Measurements from ENCODE around the gene NRM. TPM values are rescaled to one million over a fixed set of nuclear protein-coding genes. Genes with fewer than 3 reads are reported as not detected.

NRM gene
- total RNA-seq, 1 experiment from 2014 or later: 13.6 TPM

DNA sequence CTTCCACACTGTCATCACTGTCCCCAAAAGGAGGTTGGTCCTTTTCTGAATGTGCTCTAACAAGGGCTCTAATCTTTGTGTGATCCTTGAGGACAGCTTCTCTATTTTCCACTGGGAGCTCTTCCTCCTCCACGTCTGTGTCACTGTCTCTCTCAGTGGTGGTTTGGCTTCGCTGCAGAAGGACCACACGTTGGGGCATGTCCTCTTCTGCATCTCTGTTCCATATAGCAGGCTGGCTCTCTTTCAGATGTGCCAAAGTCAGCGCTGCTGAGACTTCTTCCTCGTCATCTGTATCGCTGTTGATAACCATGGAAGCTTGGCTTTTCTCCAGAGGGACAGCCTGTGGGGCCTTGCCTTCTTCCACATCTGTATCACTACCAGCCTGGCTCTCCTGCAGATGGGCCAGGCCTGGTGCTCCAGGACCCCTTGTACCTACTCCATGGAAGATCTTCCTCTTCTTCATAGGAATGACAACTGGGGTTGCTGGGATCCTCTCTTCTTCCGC lies 21.7 kb upstream of the NRM start:
- no peaks in the 10 kb centered on the region for H3K9me3 ChIP-seq (ENCODE audit: control insufficient read depth in 1 of 2, insufficient read depth in 1 of 2, low read depth in 1 of 2, low read length in 2 of 2)
- no TSS peak for BruUV-seq (replicated peaks)
- peaks cover 12% of the 10 kb centered on the region for H3K79me2 ChIP-seq (ENCODE audit: insufficient read depth, low read length)
- peaks cover 8 to 16% of the 10 kb centered on the region in 2 experiments for H3K4me1 ChIP-seq (ENCODE audit: control insufficient read depth in 1 of 2, insufficient read depth in 2 of 2, low read length in 2 of 2)
- no peak overlapping the region for H2AFZ ChIP-seq (ENCODE audit: low read depth, low read length, poor library complexity, severe bottlenecking)
- no peaks in the 10 kb centered on the region for H4K20me1 ChIP-seq (ENCODE audit: insufficient read depth)
- ChIA-PET CTCF (no interaction called here), RAD21 (ENCODE audit: low non-redundant PET in 1 of 2, low total read pairs in 2 of 2, uncharacterized antibody in 2 of 2, unreplicated experiment in 2 of 2) (no interaction called here), POLR2A (no interaction called here)
- no peak overlapping the region for H3K27ac ChIP-seq (ENCODE audit: low read depth, low read length)
- no peak overlapping the region for H3K9ac ChIP-seq (ENCODE audit: low read length)
- intact Hi-C loops (cut with micrococcal nuclease): no loop called here
- H3K36me3 ChIP-seq (ENCODE audit: control insufficient read depth in 1 of 2, insufficient read depth in 2 of 2, low read length in 2 of 2): peaks cover 7 to 21% of the 10 kb centered on the region in 2 experiments; a peak in 2 of 4 replicates
- H3K27me3 ChIP-seq (ENCODE audit: insufficient read depth, low read length): no peaks in the 10 kb centered on the region
- no peak for ATAC-seq
- H3K4me3 ChIP-seq (replicated peaks in 1 of 2; ENCODE audit: low read depth in 1 of 2, low read length in 2 of 2): no peak overlapping the region
- no peaks in the 10 kb centered on the region for H3K9me2 ChIP-seq (ENCODE audit: insufficient read depth)
- no peak for DNase-seq (ENCODE audit: low read depth, low spot score)
- no peak for TF ChIP-seq FOSL1 (IDR thresholded peaks at IDR 0.05; ENCODE audit: low read depth)
- no peak for TF ChIP-seq ZNF274 (IDR thresholded peaks at IDR 0.05; ENCODE audit: low read depth, low read length)
- TF ChIP-seq SRF (IDR thresholded peaks at IDR 0.05; ENCODE audit: low read depth): no peak
- no peak for TF ChIP-seq CBX3 (IDR thresholded peaks at IDR 0.05; ENCODE audit: low read depth)
- TF ChIP-seq, protein P1, sequence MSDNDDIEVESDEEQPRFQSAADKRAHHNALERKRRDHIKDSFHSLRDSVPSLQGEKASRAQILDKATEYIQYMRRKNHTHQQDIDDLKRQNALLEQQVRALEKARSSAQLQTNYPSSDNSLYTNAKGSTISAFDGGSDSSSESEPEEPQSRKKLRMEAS (IDR thresholded peaks at IDR 0.05): no peak
- TF ChIP-seq POLR2AphosphoS5 (IDR thresholded peaks at IDR 0.05; ENCODE audit: low read depth, low read length): no peak
- TF ChIP-seq CEBPB (IDR thresholded peaks at IDR 0.05; ENCODE audit: low read depth): no peak
- TF ChIP-seq EGR1 (IDR thresholded peaks at IDR 0.05; ENCODE audit: low read depth): no peak
- TF ChIP-seq SP1 (IDR thresholded peaks at IDR 0.05; ENCODE audit: low read depth): no peak
- TF ChIP-seq, protein P2, sequence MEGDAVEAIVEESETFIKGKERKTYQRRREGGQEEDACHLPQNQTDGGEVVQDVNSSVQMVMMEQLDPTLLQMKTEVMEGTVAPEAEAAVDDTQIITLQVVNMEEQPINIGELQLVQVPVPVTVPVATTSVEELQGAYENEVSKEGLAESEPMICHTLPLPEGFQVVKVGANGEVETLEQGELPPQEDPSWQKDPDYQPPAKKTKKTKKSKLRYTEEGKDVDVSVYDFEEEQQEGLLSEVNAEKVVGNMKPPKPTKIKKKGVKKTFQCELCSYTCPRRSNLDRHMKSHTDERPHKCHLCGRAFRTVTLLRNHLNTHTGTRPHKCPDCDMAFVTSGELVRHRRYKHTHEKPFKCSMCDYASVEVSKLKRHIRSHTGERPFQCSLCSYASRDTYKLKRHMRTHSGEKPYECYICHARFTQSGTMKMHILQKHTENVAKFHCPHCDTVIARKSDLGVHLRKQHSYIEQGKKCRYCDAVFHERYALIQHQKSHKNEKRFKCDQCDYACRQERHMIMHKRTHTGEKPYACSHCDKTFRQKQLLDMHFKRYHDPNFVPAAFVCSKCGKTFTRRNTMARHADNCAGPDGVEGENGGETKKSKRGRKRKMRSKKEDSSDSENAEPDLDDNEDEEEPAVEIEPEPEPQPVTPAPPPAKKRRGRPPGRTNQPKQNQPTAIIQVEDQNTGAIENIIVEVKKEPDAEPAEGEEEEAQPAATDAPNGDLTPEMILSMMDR (IDR thresholded peaks at IDR 0.05 in 2 of 3, conservative IDR thresholded peaks at IDR 0.05 in 1 of 3; ENCODE audit: borderline replicate concordance in 1 of 3, insufficient read depth in 1 of 3, low read depth in 2 of 3, low read length in 2 of 3): no peak
- TF ChIP-seq ZFX (IDR thresholded peaks at IDR 0.05): no peak
- no peak for TF ChIP-seq EZH2phosphoT487 (IDR thresholded peaks at IDR 0.05; ENCODE audit: borderline replicate concordance)
- no peak for TF ChIP-seq YY1 (IDR thresholded peaks at IDR 0.05; ENCODE audit: extremely low read depth, insufficient replicate concordance, low read depth, low read length)
- TF ChIP-seq, protein P3, sequence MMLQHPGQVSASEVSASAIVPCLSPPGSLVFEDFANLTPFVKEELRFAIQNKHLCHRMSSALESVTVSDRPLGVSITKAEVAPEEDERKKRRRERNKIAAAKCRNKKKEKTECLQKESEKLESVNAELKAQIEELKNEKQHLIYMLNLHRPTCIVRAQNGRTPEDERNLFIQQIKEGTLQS (IDR thresholded peaks at IDR 0.05): no peak
- TF ChIP-seq ELF1 (IDR thresholded peaks at IDR 0.05; ENCODE audit: borderline replicate concordance, low read depth): no peak
- TF ChIP-seq EZH2 (IDR thresholded peaks at IDR 0.05): no peak
- no peak overlapping the region for H3K4me2 ChIP-seq (ENCODE audit: low read length)
